OCI-LY1 (cell line): Measurements from ENCODE around the gene SHMT2.

Source experiments
- CTCF ChIP-seq: fragments of 200-600 bp; sonication (generic), shearing (Covaris generic); IDR thresholded peaks from 2 replicates; pipeline ENCODE4 v1.5.1; 2017; ENCODE audit warnings: mild to moderate bottlenecking, antibody characterized with exemption, low read length, moderate library complexity, mixed read lengths
- EZH2 ChIP-seq: fragments of 200-600 bp; sonication (generic), shearing (Covaris generic); IDR thresholded peaks from 2 replicates; pipeline ENCODE4 v1.8.0; 2017; ENCODE audit warnings: borderline replicate concordance, mixed run types, mild to moderate bottlenecking, antibody characterized with exemption, low read length, moderate library complexity, mixed read lengths

GRCh38 chr12:57215668-57216013 lies 13.9 kb upstream of the SHMT2 start:
- TF ChIP-seq CTCF (no peak), EZH2 (no peak)
